GM12891 (cell line): ENCODE data around the gene GLB1L.

ENCODE experiments used
- PAX5 ChIP-seq: IDR thresholded peaks from 2 replicates; pipeline ENCODE4 v1.6.1; 2011; ENCODE audit warnings: low read length, moderate library complexity, mild to moderate bottlenecking; ENCODE audit not compliant: insufficient read depth, severe bottlenecking
- POLR2A ChIP-seq: IDR thresholded peaks from 2 replicates; pipeline ENCODE4 v1.6.1; 2011; ENCODE audit warnings: low read depth, low read length, control low read depth
- POLR2AphosphoS5 ChIP-seq: IDR thresholded peaks from 2 replicates; pipeline ENCODE4 v1.6.1; 2011; ENCODE audit warnings: low read depth, low read length, control low read depth
- TAF1 ChIP-seq: IDR thresholded peaks from 2 replicates; pipeline ENCODE4 v1.6.1; 2011; ENCODE audit warnings: low read depth, low read length, control low read depth

DNA sequence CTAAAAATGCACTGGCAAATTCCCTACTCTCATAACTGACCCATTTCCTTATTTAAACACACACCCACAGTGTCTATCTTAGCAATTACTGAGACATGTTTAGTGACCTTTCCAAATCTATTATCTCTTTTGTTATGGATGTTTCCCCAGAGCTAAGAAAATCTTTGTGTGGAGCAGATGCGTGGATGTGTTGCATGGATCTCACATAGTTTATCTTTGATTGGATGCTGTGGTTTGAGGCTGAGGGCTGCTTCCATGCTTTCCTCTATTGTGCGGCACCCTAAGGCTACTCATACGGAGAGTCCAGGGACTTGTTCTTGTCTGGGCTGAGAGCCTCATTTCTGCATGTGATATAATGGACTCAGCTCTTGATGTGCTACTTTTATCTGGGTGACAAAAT, 10.9 kb downstream of the GLB1L start:
- TF ChIP-seq POLR2A (no peak), POLR2AphosphoS5 (no peak), TAF1 (no peak), PAX5 (no peak)
